K562 (cell line): ENCODE data around the gene BNIP1. TPM values are rescaled to one million over a fixed set of nuclear protein-coding genes. Genes with fewer than 3 reads are reported as not detected.

ENCODE experiments used
- ATAC-seq: fragments of 200-7000 bp; cut with Tn5 transposase; 3 replicates; pipeline ENCODE4 v1.9.1; 2020; ENCODE audit warnings: moderate library complexity
- BruUV-seq: library from RNA; stranded (reverse); fragments of 400-500 nt; replicated peaks from 2 replicates; lab custom pipeline; 2021; lab: Mats Ljungman, UMichigan
- CTCF ChIA-PET: fragments of 300-600 bp; formaldehyde crosslinking; extraction: SDS; loops from one replicate; lab custom pipeline; 2021; ENCODE audit warnings: low intra/inter-chr PET ratio; lab: Yijun Ruan, JAX
- POLR2A ChIA-PET: fragments of 300-600, 350-650 bp; sonication (Branson Sonifier 250); formaldehyde crosslinking; extraction: SDS; loops from one replicate; lab custom pipeline; 2021; ENCODE audit warnings: antibody characterized with exemption, inconsistent platforms; lab: Yijun Ruan, JAX
- DNase-seq, 4 experiments: peaks; one replicate each; pipeline versions ENCODE4 v3.0.0 to v3.0.0-alpha.2; 2011 to 2018; ENCODE audit warnings: low spot score in 3 of 4, mixed read lengths in 3 of 4; ENCODE audit errors: extremely low read depth in 1 of 4
- FAIRE-seq: peaks from 2 replicates; lab custom pipeline; 2011; peaks lifted over from hg19 to GRCh38; lab: Jason Lieb, UNC
- H2AFZ ChIP-seq: 2 replicates; pipeline ENCODE4 v1.6.0; 2011; ENCODE audit warnings: low read depth, low read length, control low read depth, inconsistent platforms
- H3K27ac ChIP-seq: fragments of 200-600 bp; 3 replicates; pipeline ENCODE4 v1.8.0; 2011; ENCODE audit warnings: low read depth, mild to moderate bottlenecking, control low read depth, inconsistent platforms, low read length, moderate library complexity, mixed read lengths; ENCODE audit errors: extremely low read depth
- H3K27me3 ChIP-seq, 2 experiments: fragments of 300-600 bp in 1 of 2; 2 replicates in 1 of 2; 3 replicates in 1 of 2; pipeline versions ENCODE4 v1.6.0 to v1.8.0; 2011; ENCODE audit warnings: inconsistent platforms in 2 of 2, low read length in 2 of 2, mild to moderate bottlenecking in 1 of 2, mixed read lengths in 1 of 2, moderate library complexity in 1 of 2; ENCODE audit not compliant: control insufficient read depth in 2 of 2, insufficient read depth in 2 of 2
- H3K36me3 ChIP-seq: fragments of 300-600 bp; 3 replicates; pipeline ENCODE4 v1.8.0; 2011; ENCODE audit warnings: mild to moderate bottlenecking, low read length, inconsistent platforms; ENCODE audit not compliant: control insufficient read depth, insufficient read depth
- H3K4me1 ChIP-seq, 2 experiments: fragments of 200-600 bp in 1 of 2; replicated peaks in 1 of 2; 2 replicates in 1 of 2; 3 replicates in 1 of 2; pipeline versions ENCODE4 v1.5.1 to v1.8.0; 2011; ENCODE audit warnings: inconsistent platforms in 2 of 2, low read length in 2 of 2, mild to moderate bottlenecking in 1 of 2, mixed read lengths in 1 of 2, moderate library complexity in 1 of 2; ENCODE audit not compliant: control insufficient read depth in 2 of 2, insufficient read depth in 2 of 2
- H3K4me2 ChIP-seq: 2 replicates; pipeline ENCODE4 v1.6.1; 2011; ENCODE audit warnings: low read length, control low read depth, inconsistent platforms, mixed read lengths; ENCODE audit not compliant: insufficient read depth
- H3K4me3 ChIP-seq: fragments of 200-600 bp; sonication (generic), shearing (Covaris generic); 2 replicates; pipeline ENCODE4 v1.5.1; 2016; ENCODE audit warnings: control low read depth, inconsistent platforms
- H3K79me2 ChIP-seq: fragments of 200-600 bp; 3 replicates; pipeline ENCODE4 v1.8.0; 2011; ENCODE audit warnings: low read length, inconsistent platforms; ENCODE audit not compliant: control insufficient read depth, insufficient read depth
- H3K9ac ChIP-seq, 2 experiments: 2 replicates each; pipeline versions ENCODE4 v1.6.0 to v1.6.1; 2011; ENCODE audit warnings: low read depth in 2 of 2, low read length in 2 of 2, control low read depth in 1 of 2, inconsistent platforms in 1 of 2, mild to moderate bottlenecking in 1 of 2, mixed read lengths in 1 of 2; ENCODE audit not compliant: insufficient read depth in 1 of 2
- H3K9me1 ChIP-seq: one replicate; pipeline ENCODE4 v1.6.0; 2011; ENCODE audit warnings: inconsistent platforms, mild to moderate bottlenecking, low read length, moderate library complexity; ENCODE audit not compliant: control insufficient read depth, insufficient read depth
- H3K9me3 ChIP-seq: replicated peaks from 2 replicates; pipeline ENCODE4 v1.5.1; 2011; ENCODE audit warnings: low read depth, low read length, inconsistent platforms; ENCODE audit not compliant: control insufficient read depth, insufficient read depth
- H4K20me1 ChIP-seq: replicated peaks from 2 replicates; pipeline ENCODE4 v1.6.1; 2011; ENCODE audit warnings: low read length, inconsistent platforms, mixed read lengths; ENCODE audit not compliant: control insufficient read depth, insufficient read depth
- ARID3A ChIP-seq: IDR thresholded peaks from 2 replicates; pipeline ENCODE4 v1.6.1; 2012; ENCODE audit warnings: low read depth, low read length, improper control_type of control experiment, borderline replicate concordance
- ETV6 ChIP-seq, 3 experiments: fragments of 150-350 bp in 1 of 3; sonication (generic) in 1 of 3; formaldehyde crosslinking in 1 of 3; IDR thresholded peaks; 2 replicates each; pipeline versions ENCODE4 v1.6.1 to v1.8.0; 2014 to 2022; ENCODE audit warnings: borderline replicate concordance in 2 of 3, low read depth in 2 of 3, antibody characterized with exemption in 1 of 3, low read length in 1 of 3, mild to moderate bottlenecking in 1 of 3, missing genetic modification reagents in 1 of 3
- FOXA3 ChIP-seq, 2 experiments: fragments of 450-650 bp in 1 of 2; sonication (generic) in 1 of 2; formaldehyde crosslinking; IDR thresholded peaks in 1 of 2; conservative IDR thresholded peaks in 1 of 2; 2 replicates each; pipeline versions ENCODE4 v1.4.0 to v1.8.0; 2020 to 2022; ENCODE audit warnings: mild to moderate bottlenecking in 2 of 2, missing genetic modification reagents in 1 of 2
- IRF1 ChIP-seq: sonication (generic); formaldehyde crosslinking; IDR thresholded peaks from 2 replicates; pipeline ENCODE4 v1.8.0; 2022; ENCODE audit warnings: missing genetic modification reagents, mild to moderate bottlenecking, borderline replicate concordance
- JUND ChIP-seq, 2 experiments: IDR thresholded peaks; 2 replicates in 1 of 2; 3 replicates in 1 of 2; pipeline ENCODE4 v1.6.1; 2011; ENCODE audit warnings: borderline replicate concordance in 2 of 2, low read depth in 2 of 2, low read length in 2 of 2, improper control_type of control experiment in 1 of 2, missing biosample characterization in 1 of 2, missing genetic modification characterization in 1 of 2, missing genetic modification reagents in 1 of 2
- NR3C1 ChIP-seq: sonication (generic); formaldehyde crosslinking; IDR thresholded peaks from 2 replicates; pipeline ENCODE4 v1.8.1; 2022; ENCODE audit warnings: missing genetic modification reagents
- PBX2 ChIP-seq, 2 experiments: IDR thresholded peaks in 1 of 2; conservative IDR thresholded peaks in 1 of 2; 2 replicates each; pipeline ENCODE4 v1.6.1; 2016; ENCODE audit warnings: low read depth in 2 of 2, mild to moderate bottlenecking in 1 of 2, missing compliant biosample characterization in 1 of 2, missing genetic modification characterization in 1 of 2, moderate library complexity in 1 of 2
- PML ChIP-seq: IDR thresholded peaks from 2 replicates; pipeline ENCODE4 v1.6.1; 2012; ENCODE audit warnings: low read length, inconsistent platforms
- STAT5B ChIP-seq: fragments of 250-450 bp; sonication (Bioruptor Pico); IDR thresholded peaks from 2 replicates; pipeline ENCODE4 v1.8.0; 2021; ENCODE audit warnings: mild to moderate bottlenecking, inconsistent platforms
- TARDBP ChIP-seq: fragments of 450-650 bp; IDR thresholded peaks from 2 replicates; pipeline ENCODE4 v1.6.1; 2016
- THRAP3 ChIP-seq: fragments of 450-650 bp; IDR thresholded peaks from 2 replicates; pipeline ENCODE4 v1.6.1; 2016; ENCODE audit warnings: mild to moderate bottlenecking, inconsistent platforms, borderline replicate concordance
- U2AF1 ChIP-seq: fragments of 200-400 bp; formaldehyde crosslinking; optimal IDR thresholded peaks from 2 replicates; pipeline ENCODE3; 2017; ENCODE audit warnings: mild to moderate bottlenecking, low read depth, low read length, moderate library complexity
- ZBTB17 ChIP-seq: fragments of 450-650 bp; formaldehyde crosslinking; IDR thresholded peaks from 2 replicates; pipeline ENCODE4 v1.4.0; 2020; ENCODE audit warnings: mild to moderate bottlenecking
- ZNF354B ChIP-seq: fragments of 250-450 bp; sonication (Bioruptor Pico); IDR thresholded peaks from 2 replicates; pipeline ENCODE4 v1.4.0; 2020
- WGBS: fragments of 100-300 bp; shearing (Covaris generic); methylation state at CpG from one replicate; pipeline ENCODE4 v1.1.6; 2016; ENCODE audit warnings: low coverage, mixed read lengths; ENCODE audit not compliant: insufficient coverage; ENCODE audit errors: missing lambda C conversion rate; 5-methylcytosine and 5-hydroxymethylcytosine counted together
- in situ Hi-C: fragments of 300-500 bp; cut with MboI; formaldehyde crosslinking; loops from 4 replicates; pipeline ENCODE4 v1.15.0; 2018; ENCODE audit warnings: inconsistent platforms, mixed read lengths
- intact Hi-C: fragments of 100-400 bp; cut with micrococcal nuclease; formaldehyde crosslinking; loops from 2 replicates; pipeline ENCODE4 v1.14.2; 2022
- polyA plus RNA-seq, 8 experiments: library from polyadenylated mRNA; depleted of rRNA in 4 of 8; stranded (reverse) in 5 of 8; unstranded in 3 of 8; fragments of >200 nt; fragmentation: Nextera tagmentation in 2 of 8; fragmentation: Illumina TruSeq in 1 of 8; extraction: Ambion mirVana in 2 of 8; extraction: Trizol in 1 of 8; gene quantifications; 2 replicates each; pipeline versions ENCODE4 v1.2.1 to v1.2.3, GENCODE V29; 2011 to 2014; ENCODE audit warnings: inconsistent platforms in 1 of 8, missing spikeins in 1 of 8
- total RNA-seq, 7 experiments: library from RNA; depleted of rRNA in 6 of 7; stranded (reverse); fragments of >200 nt in 6 of 7; fragmentation: Illumina TruSeq in 2 of 7; extraction: Trizol in 2 of 7; gene quantifications; 2 replicates each; pipeline versions ENCODE4 v1.2.1 to v1.2.3, GENCODE V29; 2011 to 2021; ENCODE audit warnings: low replicate concordance in 1 of 7

Gene BNIP1
- total and polyA plus RNA-seq, 9 of the 15 experiments (the other 6 are each of a cell fraction or from before 2014, with no cell fraction given), result 18.8 to 65.0 (median 26.2) TPM

GRCh38 chr5:173211284-173211683, 67.0 kb downstream of the BNIP1 start:
- CTCF ChIA-PET, result no interaction called here
- FAIRE-seq (no peak), ATAC-seq (no peak)

More at GRCh38 chr5:173211284-173211683, 67.0 kb downstream of the BNIP1 start:
- intact Hi-C loops (no loop called here), in situ Hi-C loops (no loop called here)
- no peak overlapping the region for H3K4me3 ChIP-seq
- POLR2A ChIA-PET, result no interaction called here
- H3K9me1 ChIP-seq, result no peaks in the 10 kb centered on the region
- BruUV-seq, result no TSS peak
- no peak overlapping the region for H3K27ac ChIP-seq
- H3K79me2 ChIP-seq, result no peaks in the 10 kb centered on the region
- DNase-seq, result no peak
- 0% methylated on average over 6 of the region's 6 CpGs for WGBS
- no peaks in the 10 kb centered on the region for H3K9me3 ChIP-seq
- no peak overlapping the region for H2AFZ ChIP-seq
- H4K20me1 ChIP-seq, result no peaks in the 10 kb centered on the region
- H3K36me3 ChIP-seq, result no peaks in the 10 kb centered on the region
- H3K4me2 ChIP-seq, result no peak overlapping the region
- no peaks in the 10 kb centered on the region for H3K4me1 ChIP-seq
- no peak overlapping the region for H3K9ac ChIP-seq
- peaks cover 30 to 74% of the 10 kb centered on the region in 2 experiments; a peak in 3 of 5 replicates for H3K27me3 ChIP-seq
- TF ChIP-seq STAT5B (CRISPR knock-in tag) (no peak), FOXA3 (CRISPR knock-in tag; conservative IDR thresholded peaks at IDR 0.05 in 1 of 2, IDR thresholded peaks at IDR 0.05 in 1 of 2) (no peak), U2AF1 (no peak), JUND (IDR thresholded peaks at IDR 0.05; ENCODE audit: borderline replicate concordance, low read depth, low read length) (no peak), JUND (tag; IDR thresholded peaks at IDR 0.05; ENCODE audit: borderline replicate concordance, low read depth, low read length) (no peak), NR3C1 (CRISPR knock-in tag) (no peak), PBX2 (CRISPR knock-in tag; IDR thresholded peaks at IDR 0.05; ENCODE audit: low read depth) (no peak), PBX2 (tag; conservative IDR thresholded peaks at IDR 0.05; ENCODE audit: low read depth) (no peak), ARID3A (no peak), TARDBP (no peak), ZBTB17 (CRISPR knock-in tag) (no peak), THRAP3 (no peak), IRF1 (CRISPR knock-in tag) (no peak), PML (no peak), ZNF354B (CRISPR knock-in tag) (no peak), ETV6 (IDR thresholded peaks at IDR 0.05; ENCODE audit: borderline replicate concordance in 1 of 2, low read depth in 2 of 2, low read length in 1 of 2) (no peak), ETV6 (CRISPR knock-in tag; IDR thresholded peaks at IDR 0.05; ENCODE audit: borderline replicate concordance) (no peak)
